H1 (cell line): Measurements from ENCODE around the gene GPC4. TPM values are rescaled to one million over a fixed set of nuclear protein-coding genes. Genes with fewer than 3 reads are reported as not detected.

Experiments used
- CTCF ChIA-PET: fragments of 300-600 bp; sonication (Branson Sonifier 250); formaldehyde crosslinking; loops from one replicate; lab custom pipeline; 2021; ENCODE audit not compliant: partially characterized antibody; lab: Charles Lee
- POLR2A ChIA-PET: fragments of 300-600 bp; sonication (Branson Sonifier 250); formaldehyde crosslinking; loops from one replicate; lab custom pipeline; 2021; ENCODE audit warnings: inconsistent platforms; ENCODE audit not compliant: partially characterized antibody; lab: Charles Lee
- DNase-seq, 2 experiments: peaks; one replicate each; pipeline versions ENCODE4 v3.0.0 to v3.0.0-alpha.2; 2010 to 2022; ENCODE audit warnings: low spot score in 2 of 2, low read depth in 1 of 2, mixed read lengths in 1 of 2
- FAIRE-seq: peaks from 2 replicates; lab custom pipeline; 2011; peaks lifted over from hg19 to GRCh38; lab: Jason Lieb, UNC
- H2AFZ ChIP-seq: 2 replicates; pipeline ENCODE4 v1.8.1; 2012; ENCODE audit warnings: low read length, inconsistent platforms
- H2AK5ac ChIP-seq: 2 replicates; pipeline ENCODE4 v1.6.1; 2013; ENCODE audit warnings: low read depth, low read length
- H2BK120ac ChIP-seq: replicated peaks from 2 replicates; pipeline ENCODE3; 2013; ENCODE audit warnings: low read depth, low read length, inconsistent platforms
- H2BK12ac ChIP-seq: 2 replicates; pipeline ENCODE4 v1.6.1; 2013; ENCODE audit warnings: low read depth, low read length
- H2BK15ac ChIP-seq: 2 replicates; pipeline ENCODE4 v1.6.1; 2013; ENCODE audit warnings: low read length
- H2BK20ac ChIP-seq: 2 replicates; pipeline ENCODE4 v1.6.1; 2013; ENCODE audit warnings: low read length
- H2BK5ac ChIP-seq: 2 replicates; pipeline ENCODE4 v1.6.1; 2013; ENCODE audit warnings: low read depth, low read length
- H3K14ac ChIP-seq: 2 replicates; pipeline ENCODE4 v1.6.1; 2013; ENCODE audit warnings: inconsistent platforms; ENCODE audit not compliant: insufficient read length
- H3K18ac ChIP-seq: 2 replicates; pipeline ENCODE4 v1.6.1; 2013; ENCODE audit warnings: low read length; ENCODE audit errors: extremely low read depth
- H3K23ac ChIP-seq: 2 replicates; pipeline ENCODE4 v1.6.1; 2013; ENCODE audit warnings: inconsistent platforms; ENCODE audit not compliant: insufficient read length
- H3K23me2 ChIP-seq: 2 replicates; pipeline ENCODE4 v1.6.1; 2013; ENCODE audit warnings: low read depth, low read length
- H3K27ac ChIP-seq: 2 replicates; pipeline ENCODE4 v1.6.1; 2011; ENCODE audit warnings: low read depth, low read length, inconsistent platforms
- H3K27me3 ChIP-seq, 4 experiments: replicated peaks in 1 of 4; 1 replicate in 1 of 4; 2 replicates in 3 of 4; pipeline versions ENCODE4 v1.6.1 to v1.8.1; 2011 to 2013; ENCODE audit warnings: low read length in 3 of 4, mild to moderate bottlenecking in 3 of 4, inconsistent platforms in 2 of 4, mixed read lengths in 2 of 4, moderate library complexity in 1 of 4; ENCODE audit not compliant: control insufficient read depth in 3 of 4, insufficient read depth in 3 of 4; ENCODE audit errors: extremely low read depth in 1 of 4
- H3K36me3 ChIP-seq, 4 experiments: 2 replicates each; pipeline versions ENCODE4 v1.6.1 to v1.8.1; 2011 to 2013; ENCODE audit warnings: mild to moderate bottlenecking in 4 of 4, low read length in 3 of 4, moderate library complexity in 2 of 4, control low read depth in 1 of 4, inconsistent platforms in 1 of 4; ENCODE audit not compliant: insufficient read depth in 4 of 4, control insufficient read depth in 2 of 4
- H3K4ac ChIP-seq: replicated peaks from 2 replicates; pipeline ENCODE3; 2013; ENCODE audit warnings: low read length, low read depth, mixed read lengths, inconsistent platforms; ENCODE audit not compliant: insufficient read length
- H3K4me1 ChIP-seq, 4 experiments: replicated peaks in 1 of 4; 1 replicate in 1 of 4; 2 replicates in 3 of 4; pipeline versions ENCODE4 v1.6.1 to v1.8.1; 2011 to 2013; ENCODE audit warnings: low read length in 3 of 4, inconsistent platforms in 2 of 4, mixed read lengths in 1 of 4; ENCODE audit not compliant: insufficient read depth in 4 of 4, control insufficient read depth in 3 of 4
- H3K4me2 ChIP-seq, 2 experiments: 2 replicates each; pipeline versions ENCODE4 v1.6.1 to v1.8.1; 2011 to 2013; ENCODE audit warnings: low read depth in 2 of 2, low read length in 2 of 2, control low read depth in 1 of 2, inconsistent platforms in 1 of 2, mild to moderate bottlenecking in 1 of 2; ENCODE audit not compliant: insufficient read depth in 1 of 2
- H3K4me3 ChIP-seq, 4 experiments: fragments of 200-600, 300-600 bp in 1 of 4; sonication (generic), shearing (Covaris generic), sonication (Bioruptor Twin) in 1 of 4; 2 replicates each; pipeline versions ENCODE4 v1.5.1 to v1.8.1; 2011 to 2016; ENCODE audit warnings: low read length in 4 of 4, low read depth in 3 of 4, control low read depth in 2 of 4, inconsistent platforms in 2 of 4, mild to moderate bottlenecking in 2 of 4, mixed read lengths in 1 of 4, moderate library complexity in 1 of 4; ENCODE audit not compliant: insufficient read depth in 2 of 4; ENCODE audit errors: extremely low read depth in 1 of 4
- H3K56ac ChIP-seq: replicated peaks from 2 replicates; pipeline ENCODE3; 2013; ENCODE audit warnings: low read depth, mild to moderate bottlenecking, mixed read lengths, low read length, inconsistent platforms; ENCODE audit not compliant: insufficient read length
- H3K79me1 ChIP-seq: 2 replicates; pipeline ENCODE4 v1.6.1; 2013; ENCODE audit warnings: low read depth, low read length, control low read depth
- H3K79me2 ChIP-seq, 2 experiments: 2 replicates each; pipeline versions ENCODE4 v1.6.1 to v1.8.1; 2012 to 2013; ENCODE audit warnings: low read length in 2 of 2, mild to moderate bottlenecking in 2 of 2, inconsistent platforms in 1 of 2; ENCODE audit not compliant: insufficient read depth in 2 of 2, control insufficient read depth in 1 of 2
- H3K9ac ChIP-seq, 4 experiments: replicated peaks in 1 of 4; 1 replicate in 1 of 4; 2 replicates in 3 of 4; pipeline versions ENCODE4 v1.6.1 to v1.8.1; 2011 to 2013; ENCODE audit warnings: low read depth in 3 of 4, low read length in 3 of 4, control low read depth in 2 of 4, mild to moderate bottlenecking in 2 of 4, moderate library complexity in 2 of 4, inconsistent platforms in 1 of 4; ENCODE audit errors: extremely low read depth in 1 of 4
- H3K9me3 ChIP-seq, 2 experiments: 2 replicates each; pipeline versions ENCODE4 v1.6.1 to v1.8.1; 2012 to 2013; ENCODE audit warnings: mild to moderate bottlenecking in 2 of 2, moderate library complexity in 2 of 2, control low read depth in 1 of 2, inconsistent platforms in 1 of 2, low read depth in 1 of 2, low read length in 1 of 2, mixed read lengths in 1 of 2; ENCODE audit not compliant: insufficient read depth in 2 of 2
- H4K20me1 ChIP-seq, 2 experiments: replicated peaks in 1 of 2; 2 replicates each; pipeline versions ENCODE3 to v1.8.1; 2011 to 2013; ENCODE audit warnings: inconsistent platforms in 2 of 2, low read length in 2 of 2, mild to moderate bottlenecking in 1 of 2; ENCODE audit not compliant: insufficient read depth in 2 of 2, control insufficient read depth in 1 of 2
- H4K5ac ChIP-seq: 2 replicates; pipeline ENCODE4 v1.6.1; 2013; ENCODE audit warnings: low read length, low read depth, mixed read lengths, inconsistent platforms; ENCODE audit not compliant: insufficient read length
- H4K8ac ChIP-seq: 2 replicates; pipeline ENCODE4 v1.8.0; 2013; ENCODE audit warnings: mild to moderate bottlenecking, moderate library complexity, low read length, inconsistent platforms; ENCODE audit not compliant: insufficient read depth; ENCODE audit errors: extremely low read depth
- H4K91ac ChIP-seq: replicated peaks from 2 replicates; pipeline ENCODE3; 2013; ENCODE audit warnings: low read length, mixed read lengths, inconsistent platforms; ENCODE audit not compliant: insufficient read length
- EZH2 ChIP-seq: fragments of 200-600 bp; sonication (generic); IDR thresholded peaks from 2 replicates; pipeline ENCODE4 v1.7.1; 2012; ENCODE audit warnings: low read depth, mild to moderate bottlenecking, moderate library complexity, low read length, inconsistent platforms; ENCODE audit not compliant: severe bottlenecking
- WGBS, 2 experiments: shearing (Covaris generic) in 1 of 2; methylation state at CpG; one replicate each; pipeline versions ENCODE4 v1.1.6 to v1.1.7; 2013 to 2015; ENCODE audit warnings: low lambda C conversion rate in 2 of 2, mixed read lengths in 2 of 2, inconsistent platforms in 1 of 2, low coverage in 1 of 2, missing lambda C conversion rate in 1 of 2; ENCODE audit not compliant: insufficient replicate concordance in 2 of 2, insufficient coverage in 1 of 2, insufficient read length in 1 of 2; ENCODE audit errors: extremely low coverage in 1 of 2, missing lambda C conversion rate in 1 of 2; 5-methylcytosine and 5-hydroxymethylcytosine counted together
- polyA plus RNA-seq, 7 experiments: library from polyadenylated mRNA; depleted of rRNA in 3 of 7; stranded (reverse) in 5 of 7; unstranded in 2 of 7; fragments of >200 nt in 5 of 7; fragments of 200-250 nt in 2 of 7; gene quantifications; 1 replicate in 5 of 7; 2 replicates in 1 of 7; 4 replicates in 1 of 7; pipeline versions ENCODE4 v1.2.1 to v1.2.3, GENCODE V29; 2011 to 2013; ENCODE audit warnings: missing spikeins in 2 of 7, mixed read lengths in 2 of 7
- total RNA-seq: library from RNA; stranded (reverse); fragmentation: NEBNext Ultra II Directional; extraction: Animal tissue kit (Norgen Biotek cat#: 25700); gene quantifications from 2 replicates; pipeline ENCODE4 v1.2.1, GENCODE V29; 2021

GPC4 gene
- total and polyA plus RNA-seq, 2 of the 8 experiments (the other 6 are each of a cell fraction or from before 2014, with no cell fraction given), result 46.8 to 230 TPM

DNA sequence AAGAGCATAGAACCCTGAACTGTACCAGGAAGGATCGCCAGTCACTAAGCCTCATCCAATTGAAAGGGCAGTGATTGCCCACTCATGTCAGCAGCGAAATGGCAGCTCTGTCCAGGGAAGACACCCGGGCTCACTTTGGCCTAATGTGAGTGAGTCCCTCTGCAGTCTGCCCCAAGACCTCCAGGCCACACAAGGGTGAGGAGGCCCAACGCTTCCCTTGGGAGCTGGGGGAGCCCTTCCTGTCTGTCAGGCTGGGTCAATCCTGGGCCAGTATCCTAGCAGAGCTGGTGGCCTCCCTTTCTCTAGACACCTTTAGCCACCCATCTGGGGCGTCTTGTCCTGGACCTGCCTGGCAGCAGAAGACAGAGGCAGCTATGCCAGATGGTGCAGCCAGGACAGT lies 39.6 kb upstream of the GPC4 start:
- no peaks in the 10 kb centered on the region for H4K20me1 ChIP-seq
- H2BK20ac ChIP-seq, result 0 out of 2 replicates have a peak overlapping the region, but pooled peaks have one; percentile 61
- H3K27ac ChIP-seq, result peak overlapping the region; percentile 70; the same call in 1 of the 2 replicates
- peaks cover 0 to 16% (median 7%) of the 10 kb centered on the region in 4 experiments; a peak in 3 of 7 replicates for H3K4me1 ChIP-seq
- H3K79me2 ChIP-seq, result no peaks in the 10 kb centered on the region
- H3K9me3 ChIP-seq, result no peaks in the 10 kb centered on the region
- no peak overlapping the region for H3K14ac ChIP-seq
- H3K27me3 ChIP-seq, result no peaks in the 10 kb centered on the region
- H3K79me1 ChIP-seq, result no peaks in the 10 kb centered on the region
- no peak overlapping the region for H3K4me3 ChIP-seq
- 18% methylated on average over 5 of the region's 5 CpGs; no CpG with 5 or more reads in 1 of the 2 experiments for WGBS, 2 experiments
- peak overlapping the region; percentile 97 for H4K91ac ChIP-seq
- no peak overlapping the region for H3K23ac ChIP-seq
- H2BK15ac ChIP-seq, result no peak overlapping the region
- ChIA-PET CTCF (no interaction called here), POLR2A (interaction anchor here (0.7 to 1.7 kb wide), 3 partner anchors 8 to 42 kb away, joined by 4 to 7 read pairs (median 4); no protein-coding TSS in a partner anchor)
- peak overlapping the region; percentile 87 for H2BK12ac ChIP-seq
- H3K36me3 ChIP-seq, result no peaks in the 10 kb centered on the region
- no peaks in the 10 kb centered on the region for H3K23me2 ChIP-seq
- no peak for TF ChIP-seq EZH2
- no peak overlapping the region; the same call in 1 of the 2 replicates for H4K8ac ChIP-seq
- H2AK5ac ChIP-seq, result peak overlapping the region; percentile 93; the same call in 1 of the 2 replicates
- peak overlapping the region; percentile 85 for H4K5ac ChIP-seq
- peak overlapping the region; percentile 91 for H3K56ac ChIP-seq
- FAIRE-seq, result no peak
- H2AFZ ChIP-seq, result no peak overlapping the region
- peak overlapping the region; percentile 98 for H2BK5ac ChIP-seq
- peak overlapping the region; percentile 75 for H3K18ac ChIP-seq
- peak overlapping the region; percentile 97 for H2BK120ac ChIP-seq
- H3K4ac ChIP-seq, result peak overlapping the region; percentile 74
- peak overlapping the region; percentile 19 to 45; a peak in 3 of 4 replicates for H3K4me2 ChIP-seq
- no peak overlapping the region; a peak in 2 of 7 replicates for H3K9ac ChIP-seq
- DNase-seq, result no peak
